Peyer's patch (tissue), 4 donors: ENCODE data around the gene FAM78A. TPM values are rescaled to one million over a fixed set of nuclear protein-coding genes. Genes with fewer than 3 reads are reported as not detected.

Source experiments
- DNase-seq, 3 donors: peaks; one replicate each; pipeline ENCODE4 v3.0.0-alpha.2; 2017 to 2019
- H3K27ac ChIP-seq, 4 donors: fragments of 200-600 bp; sonication (generic); one replicate each; pipeline ENCODE4 v1.5.1; 2016 to 2019
- H3K27me3 ChIP-seq, 2 donors: fragments of 200-600 bp; sonication (generic); one replicate each; pipeline ENCODE4 v1.5.1; 2019
- H3K36me3 ChIP-seq, 3 donors: fragments of 200-600 bp; sonication (generic); one replicate each; pipeline ENCODE4 v1.5.1; 2016 to 2019
- H3K4me1 ChIP-seq, 4 donors: fragments of 200-600 bp; sonication (generic); one replicate each; pipeline ENCODE4 v1.5.1; 2016 to 2019
- H3K4me3 ChIP-seq, 4 donors: fragments of 200-600 bp; sonication (generic); 1 replicate in 3 of 4; 2 replicates in 1 of 4; pipeline ENCODE4 v1.5.1; 2016 to 2019; ENCODE audit warnings: mild to moderate bottlenecking in 1 of 4
- H3K9me3 ChIP-seq, 4 donors: fragments of 200-600 bp; sonication (generic); one replicate each; pipeline ENCODE4 v1.5.1; 2016 to 2019; ENCODE audit warnings: mild to moderate bottlenecking in 1 of 4
- CTCF ChIP-seq, 6 experiments: fragments of 450-650 bp in 4 of 6; fragments of 200-600 bp in 2 of 6; sonication (generic) in 1 of 6; IDR thresholded peaks; one replicate each; pipeline ENCODE4 v1.5.1; 2017 to 2019; ENCODE audit warnings: antibody characterized with exemption in 6 of 6, mild to moderate bottlenecking in 3 of 6, moderate library complexity in 1 of 6
- POLR2A ChIP-seq, 2 donors: fragments of 450-650 bp; IDR thresholded peaks; one replicate each; pipeline ENCODE4 v1.5.1; 2017; ENCODE audit warnings: antibody characterized with exemption in 2 of 2, mild to moderate bottlenecking in 2 of 2, moderate library complexity in 2 of 2
- total RNA-seq, 4 donors: library from RNA; depleted of rRNA; stranded (reverse); fragments of >200 nt; gene quantifications; one replicate each; pipeline ENCODE4 v1.1.0, GENCODE V29; 2016

FAM78A gene
- total RNA-seq, 4 donors from 2014 or later: 0.95 to 8.3 (median 3.3) TPM

DNA sequence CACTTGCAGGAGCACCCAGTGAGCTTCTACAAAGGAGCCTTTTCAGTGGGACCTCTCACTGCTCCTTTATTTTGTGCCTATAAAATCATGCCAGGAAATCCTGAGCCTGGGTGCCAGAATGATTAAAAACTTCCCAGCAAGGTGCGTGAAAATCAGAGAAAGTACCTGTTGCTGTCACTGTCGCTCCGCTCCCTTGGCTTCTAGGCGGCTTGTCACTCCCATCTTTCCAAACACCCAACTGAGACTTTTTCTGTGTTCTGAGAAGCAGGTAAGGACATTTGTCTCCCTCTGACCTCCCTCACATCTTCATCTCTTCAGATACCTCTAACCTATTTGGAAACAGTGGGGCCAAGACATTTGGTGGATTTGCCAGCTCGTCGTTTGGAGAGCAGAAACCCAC lies 53.9 kb downstream of the FAM78A start:
- H3K4me1 ChIP-seq: no peaks in the 10 kb centered on the region
- H3K4me3 ChIP-seq: no peak overlapping the region
- H3K27ac ChIP-seq: no peak overlapping the region
- peaks cover 0 to 33% (median 0%) of the 10 kb centered on the region in 3 donors for H3K36me3 ChIP-seq
- TF ChIP-seq POLR2A (IDR thresholded peaks at IDR 0.05): no peak
- no peak for TF ChIP-seq CTCF (IDR thresholded peaks at IDR 0.05)
- no peak for DNase-seq
- H3K9me3 ChIP-seq: no peaks in the 10 kb centered on the region
- no peaks in the 10 kb centered on the region for H3K27me3 ChIP-seq

GRCh38 chr9:131220485-131220884 lies 55.8 kb downstream of the FAM78A start:
- Histone ChIP-seq H3K9me3 (no peaks in the 10 kb centered on the region), H3K27ac (no peak overlapping the region), H3K4me1 (no peaks in the 10 kb centered on the region), H3K4me3 (no peak overlapping the region), H3K36me3 (peaks cover 0 to 41% (median 0%) of the 10 kb centered on the region in 3 donors), H3K27me3 (no peaks in the 10 kb centered on the region)
- no peak for DNase-seq
- TF ChIP-seq CTCF (IDR thresholded peaks at IDR 0.05) (no peak), POLR2A (IDR thresholded peaks at IDR 0.05) (no peak)

- Histone ChIP-seq H3K27ac (no peak overlapping the region), H3K36me3 (peaks cover 0 to 31% (median 0%) of the 10 kb centered on the region in 3 donors), H3K27me3 (no peaks in the 10 kb centered on the region), H3K4me3 (no peak overlapping the region), H3K4me1 (no peaks in the 10 kb centered on the region), H3K9me3 (no peaks in the 10 kb centered on the region)
- DNase-seq: no peak
- TF ChIP-seq CTCF (IDR thresholded peaks at IDR 0.05) (no peak), POLR2A (IDR thresholded peaks at IDR 0.05) (no peak)
Measured at GRCh38 chr9:131218370-131218769, 57.9 kb downstream of the FAM78A start.

DNA sequence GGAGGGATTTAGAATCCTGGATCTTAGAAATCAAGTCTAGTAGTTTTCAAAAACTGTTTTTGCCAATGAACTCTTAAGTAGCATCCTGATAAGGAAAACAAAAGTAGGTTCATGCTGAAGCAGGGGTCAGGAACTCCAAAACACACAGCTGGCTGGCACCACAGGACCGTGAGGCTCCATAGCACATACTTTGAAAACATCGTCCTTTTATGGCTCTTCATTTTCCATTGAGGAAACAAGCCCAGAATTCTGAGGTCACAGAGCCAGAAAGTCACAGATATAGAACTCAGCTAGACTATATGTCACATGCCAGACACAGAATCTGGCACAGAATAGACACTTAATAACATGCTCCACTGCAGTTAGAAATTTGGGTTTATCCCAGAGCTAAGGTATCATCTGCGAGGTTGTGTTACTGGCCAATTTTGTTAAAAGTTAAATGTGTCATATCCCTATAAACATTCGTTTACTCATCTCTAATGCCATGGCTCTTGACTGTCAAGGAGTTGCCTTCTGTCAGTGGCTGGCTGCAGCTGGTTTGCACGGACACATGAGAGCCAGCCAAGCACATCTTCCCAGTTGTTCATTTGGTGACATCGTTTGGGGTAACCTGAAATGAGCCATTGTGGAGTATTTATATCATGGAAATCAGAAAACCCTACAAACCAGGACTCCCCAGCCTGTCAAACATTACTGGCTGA lies 58.8 kb downstream of the FAM78A start:
- Histone ChIP-seq H3K4me3 (no peak overlapping the region), H3K9me3 (no peaks in the 10 kb centered on the region), H3K27me3 (no peaks in the 10 kb centered on the region), H3K4me1 (no peaks in the 10 kb centered on the region), H3K36me3 (peaks cover 0 to 28% (median 0%) of the 10 kb centered on the region in 3 donors), H3K27ac (no peak overlapping the region)
- TF ChIP-seq POLR2A (IDR thresholded peaks at IDR 0.05) (no peak), CTCF (IDR thresholded peaks at IDR 0.05) (no peak)
- DNase-seq: no peak

- TF ChIP-seq POLR2A (IDR thresholded peaks at IDR 0.05): no peak
- peaks cover 0 to 29% (median 0%) of the 10 kb centered on the region in 3 donors for H3K36me3 ChIP-seq
- no peak for DNase-seq
- no peaks in the 10 kb centered on the region for H3K9me3 ChIP-seq
- no peaks in the 10 kb centered on the region for H3K4me1 ChIP-seq
- H3K27ac ChIP-seq: no peak overlapping the region
- no peak overlapping the region for H3K4me3 ChIP-seq
- H3K27me3 ChIP-seq: no peaks in the 10 kb centered on the region
Measured at GRCh38 chr9:131216806-131217205, 59.5 kb downstream of the FAM78A start.

- Histone ChIP-seq H3K4me3 (no peak overlapping the region), H3K27me3 (no peaks in the 10 kb centered on the region), H3K4me1 (no peaks in the 10 kb centered on the region), H3K9me3 (no peaks in the 10 kb centered on the region), H3K36me3 (peaks cover 0 to 31% (median 0%) of the 10 kb centered on the region in 3 donors), H3K27ac (no peak overlapping the region)
- no peak for DNase-seq
- TF ChIP-seq POLR2A (IDR thresholded peaks at IDR 0.05): no peak
- no peak for TF ChIP-seq CTCF (IDR thresholded peaks at IDR 0.05)
Measured at GRCh38 chr9:131214876-131215275, 61.4 kb downstream of the FAM78A start.
